GM10266 (cell line): ENCODE measurements around the gene ZNF169.
"Not testable (repeated sequence)": the region's sequence is repeated elsewhere in the genome, so short reads cannot be mapped to it uniquely, and the experiment has no call there.

ENCODE experiments used
- DNase-seq: peaks from one replicate; pipeline ENCODE4 v3.0.0; 2012; ENCODE audit errors: extremely low spot score

Gene ZNF169

DNA sequence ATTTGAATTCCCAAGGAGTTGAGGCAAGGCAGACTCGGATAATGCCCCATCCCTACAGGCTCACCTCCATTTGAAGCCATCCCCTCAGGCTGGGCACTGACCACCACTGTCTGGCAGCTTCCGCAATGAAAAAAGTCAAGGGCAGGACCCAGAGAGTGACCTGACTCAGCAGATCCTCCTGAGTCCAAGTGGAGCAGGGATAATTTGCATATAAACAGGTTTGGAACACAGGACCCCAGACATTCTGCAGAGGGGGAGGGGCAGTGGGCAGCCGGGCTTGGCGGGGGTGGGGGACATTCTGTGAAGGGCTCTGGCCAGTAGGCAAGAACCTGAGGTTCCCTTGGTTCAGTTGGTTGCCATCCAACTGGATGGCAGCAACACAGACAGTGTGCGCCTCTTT is 69.4 kb downstream of the ZNF169 start, which contains the start of gene NUTM2F:
NUTM2F (minus strand) TSS at position 101 of the 400 bp plus-strand sequence; CDS start at position 80, 21 bp downstream.
- DNase-seq: not testable (repeated sequence)

GRCh38 chr9:94336445-94336844 is 77.3 kb downstream of the ZNF169 start:
- not testable (repeated sequence) for DNase-seq

GRCh38 chr9:94338723-94339122 is 79.6 kb downstream of the ZNF169 start:
- not testable (repeated sequence) for DNase-seq

- DNase-seq: not testable (repeated sequence)
These were observed 80.6 kb downstream of the ZNF169 start for GRCh38 chr9:94339657-94340056.

DNA sequence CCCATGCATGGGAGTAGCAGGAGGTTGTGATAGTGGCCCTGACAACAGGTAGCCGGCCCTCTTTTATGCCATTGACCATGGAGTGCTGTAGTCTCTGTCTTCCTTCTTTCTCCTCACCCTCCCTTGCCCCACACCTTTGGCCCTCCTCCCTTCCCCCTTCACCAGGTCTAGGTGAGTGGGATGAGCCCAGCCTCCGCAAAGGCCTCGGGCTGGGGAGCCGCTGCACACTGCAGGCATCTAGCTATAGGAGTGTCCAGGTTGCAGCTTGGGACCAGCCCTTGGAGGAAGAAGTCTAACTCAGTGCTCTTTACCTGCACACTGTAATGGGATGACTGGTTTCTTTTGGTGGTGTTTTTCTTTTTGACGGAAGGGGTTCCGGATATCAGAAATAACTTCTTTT is 81.7 kb downstream of the ZNF169 start:
- not testable (repeated sequence) for DNase-seq

- DNase-seq: not testable (repeated sequence)
These were observed 82.6 kb downstream of the ZNF169 start for GRCh38 chr9:94341703-94342102.

DNA sequence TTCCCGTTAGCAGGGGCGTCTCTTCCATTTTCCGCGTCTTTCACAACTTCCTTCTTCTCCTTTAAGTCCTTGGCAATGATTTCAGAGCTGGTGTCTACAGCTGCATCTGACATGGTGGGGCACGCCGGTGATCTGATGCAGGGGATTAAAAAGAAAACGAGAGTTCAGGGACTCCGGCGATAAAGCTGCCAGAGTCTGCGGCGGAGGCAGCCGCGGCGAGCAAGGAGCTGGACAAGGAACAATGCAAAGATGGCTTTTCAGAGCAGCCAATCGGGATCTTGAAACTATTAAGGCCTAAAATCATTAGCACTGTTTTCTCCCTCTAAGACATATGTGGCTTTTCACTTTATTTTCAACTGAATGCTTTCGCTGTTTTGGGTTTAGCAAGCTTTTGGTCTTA is 88.4 kb downstream of the ZNF169 start:
- DNase-seq: not testable (repeated sequence)

DNA sequence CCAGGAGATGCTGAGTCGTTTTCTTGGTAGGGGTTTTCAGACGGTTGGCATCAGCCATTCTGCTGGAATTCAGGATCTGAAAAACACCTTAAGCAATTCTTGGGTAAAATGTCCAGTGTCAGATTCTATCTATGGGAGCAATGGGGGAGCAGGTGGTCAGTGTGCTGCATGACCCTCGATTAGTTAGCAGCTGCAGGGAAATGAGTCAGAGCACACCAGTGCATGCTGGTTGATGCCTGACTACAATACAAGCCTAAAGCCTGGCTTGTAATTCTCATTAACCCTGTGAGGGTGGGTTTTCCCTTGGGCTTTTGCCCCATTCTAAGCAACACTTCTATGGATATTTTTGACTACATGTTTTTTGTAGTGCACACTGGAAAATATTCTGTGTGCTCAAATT is 89.7 kb downstream of the ZNF169 start:
- DNase-seq: not testable (repeated sequence)
